Measurements from ENCODE around the gene CACNA1B.
A peak's percentile ranks its signal among the peaks of the same experiment; 100 is the strongest.

The CACNA1B gene

DNA sequence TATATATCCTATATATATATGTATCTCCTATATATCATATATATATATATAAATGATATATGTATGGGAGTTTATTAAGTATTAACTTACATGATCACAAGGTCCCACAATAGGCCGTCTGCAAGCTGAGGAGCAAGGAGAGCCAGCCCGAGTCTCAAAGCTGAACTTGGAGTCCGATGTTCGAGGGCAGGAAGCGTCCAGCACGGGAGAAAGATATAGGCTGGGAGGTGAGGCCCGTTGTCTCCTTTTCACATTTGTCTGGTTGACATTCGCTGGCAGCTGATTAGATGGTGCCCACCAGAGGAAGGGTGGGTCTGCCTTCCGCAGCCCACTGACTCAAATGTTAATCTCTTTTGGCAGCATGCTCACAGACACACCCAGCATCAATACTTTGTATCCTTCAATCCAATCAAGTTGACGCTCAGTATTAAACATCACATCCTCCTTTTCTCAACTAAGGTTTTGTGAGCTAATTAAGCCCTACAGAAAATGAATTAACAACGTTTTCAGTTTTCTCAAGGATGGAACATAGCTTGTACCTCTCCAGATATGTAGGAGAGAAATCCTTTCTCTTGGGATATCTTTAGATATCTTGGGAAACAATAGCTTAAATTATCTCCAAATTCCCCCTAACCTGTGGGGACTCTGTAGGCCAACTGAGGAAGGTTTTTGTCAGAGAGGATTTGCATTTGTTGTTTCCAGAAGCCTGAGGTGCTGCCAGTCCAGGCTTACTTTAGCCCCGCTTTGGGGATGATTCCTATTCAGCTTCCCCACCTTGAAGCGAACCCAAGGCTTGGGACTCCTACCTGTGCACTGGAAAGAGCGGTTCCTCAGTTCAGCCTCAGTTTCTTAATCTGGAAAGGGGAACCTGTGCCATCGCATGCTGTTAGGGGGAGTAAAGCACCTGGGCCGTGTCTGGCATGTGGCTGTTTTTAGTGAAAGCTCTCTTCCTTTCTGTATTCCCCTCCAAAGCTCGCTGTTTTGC, 163.2 kb downstream of the CACNA1B start:
- no peak for DNase-seq (ENCODE audit: low spot score)

DNA sequence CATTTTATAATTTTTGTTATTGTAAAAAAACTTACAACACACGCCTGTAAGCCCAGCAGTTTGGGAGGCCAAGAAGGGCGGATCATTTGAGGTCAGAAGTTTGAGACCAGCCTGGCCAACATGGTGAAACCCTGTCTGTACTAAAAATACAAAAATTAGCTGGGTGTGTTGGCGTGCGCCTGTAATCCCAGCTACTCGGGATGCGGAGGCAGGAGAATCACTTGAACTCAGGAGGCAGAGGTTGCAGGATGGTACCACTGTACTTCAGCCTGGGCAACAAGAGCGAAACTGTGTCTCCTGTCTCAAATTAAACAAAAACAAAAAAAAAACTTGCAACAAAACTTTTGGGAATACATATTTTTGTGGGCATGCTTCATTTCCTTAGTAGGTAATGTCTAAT, 164.6 kb downstream of the CACNA1B start:
- no peak for DNase-seq (ENCODE audit: low spot score)

DNA sequence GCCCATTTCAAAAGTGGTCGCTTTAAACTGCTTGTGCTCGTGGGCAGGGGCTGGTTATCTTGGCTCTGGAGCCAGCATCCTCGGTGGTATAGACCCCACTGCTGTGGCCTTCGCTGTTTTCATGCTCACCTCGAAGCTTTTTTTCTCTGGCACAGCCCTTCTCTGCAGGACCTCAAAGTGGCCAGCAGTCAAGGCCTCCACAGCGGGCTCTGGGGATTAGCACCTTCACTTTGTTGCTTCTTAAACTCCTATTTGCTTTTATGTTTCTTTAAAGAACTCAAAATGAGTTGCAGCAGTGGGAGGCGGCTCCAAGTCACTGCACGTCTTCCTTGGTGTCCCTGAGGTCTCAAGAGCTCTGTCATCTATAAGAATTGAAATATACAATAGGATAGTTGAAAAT, 165.1 kb downstream of the CACNA1B start:
- DNase-seq (ENCODE audit: low spot score): no peak

DNA sequence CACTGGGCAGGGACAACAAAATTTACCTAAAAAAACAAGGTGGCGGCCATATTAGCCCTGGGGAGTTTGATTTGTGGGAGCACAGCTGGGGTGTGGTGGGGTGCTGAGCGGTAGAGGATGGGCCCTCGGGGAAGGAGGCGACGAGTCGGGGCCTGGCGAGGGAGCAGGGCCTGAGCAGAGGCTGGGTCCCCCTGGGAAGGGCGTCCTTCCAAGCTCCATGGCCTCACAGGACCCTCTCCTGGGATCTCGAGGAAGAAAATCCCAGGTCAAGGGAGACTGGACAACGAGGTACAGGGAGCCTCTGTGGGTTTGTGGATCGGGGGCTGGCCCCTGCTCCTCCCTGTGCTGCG, 165.5 kb downstream of the CACNA1B start:
- DNase-seq (ENCODE audit: low spot score): no peak

DNA sequence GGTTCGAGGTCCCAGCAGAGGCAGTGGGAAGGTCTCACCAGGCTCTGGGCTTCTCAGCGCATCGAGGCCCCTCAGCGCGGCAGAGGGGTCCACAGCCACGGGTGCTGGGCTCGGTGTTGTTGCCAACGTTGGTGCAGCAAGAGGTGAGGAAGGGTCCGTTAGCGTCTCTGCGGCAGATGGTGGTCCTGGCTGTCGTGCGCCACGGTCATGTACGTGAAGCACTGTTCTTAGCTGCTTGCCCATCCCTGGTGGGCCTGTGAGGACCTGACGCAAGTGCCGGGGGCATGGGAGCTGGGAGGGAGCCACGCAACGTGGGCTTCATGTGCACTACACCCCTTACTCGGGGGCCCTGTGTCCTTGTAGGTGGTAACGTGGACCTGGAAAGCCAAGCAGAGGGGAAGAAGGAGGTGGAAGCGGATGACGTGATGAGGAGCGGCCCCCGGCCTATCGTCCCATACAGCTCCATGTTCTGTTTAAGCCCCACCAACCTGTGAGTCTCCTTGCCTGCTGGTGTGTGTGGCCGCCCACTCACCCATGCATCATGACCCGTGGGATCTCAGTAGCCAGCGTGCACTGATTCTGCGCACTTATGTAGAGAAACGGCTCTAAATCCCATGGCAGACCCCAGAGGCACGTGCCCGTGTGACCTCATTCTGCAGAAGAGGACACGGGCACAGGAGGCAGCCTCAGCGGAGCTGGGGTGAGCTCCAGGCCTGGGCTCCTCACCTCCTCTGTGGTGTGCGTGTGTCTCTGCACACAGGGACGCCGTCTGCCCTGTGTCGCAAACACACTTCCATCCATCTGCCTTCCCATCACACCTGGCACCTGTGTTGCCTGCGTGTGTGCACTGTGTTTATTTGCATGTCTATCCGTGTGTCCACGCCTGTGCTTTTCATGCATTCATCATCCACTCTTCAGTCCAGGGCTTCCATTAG, 166.1 kb downstream of the CACNA1B start:
- no peak for DNase-seq (ENCODE audit: low spot score)

DNA sequence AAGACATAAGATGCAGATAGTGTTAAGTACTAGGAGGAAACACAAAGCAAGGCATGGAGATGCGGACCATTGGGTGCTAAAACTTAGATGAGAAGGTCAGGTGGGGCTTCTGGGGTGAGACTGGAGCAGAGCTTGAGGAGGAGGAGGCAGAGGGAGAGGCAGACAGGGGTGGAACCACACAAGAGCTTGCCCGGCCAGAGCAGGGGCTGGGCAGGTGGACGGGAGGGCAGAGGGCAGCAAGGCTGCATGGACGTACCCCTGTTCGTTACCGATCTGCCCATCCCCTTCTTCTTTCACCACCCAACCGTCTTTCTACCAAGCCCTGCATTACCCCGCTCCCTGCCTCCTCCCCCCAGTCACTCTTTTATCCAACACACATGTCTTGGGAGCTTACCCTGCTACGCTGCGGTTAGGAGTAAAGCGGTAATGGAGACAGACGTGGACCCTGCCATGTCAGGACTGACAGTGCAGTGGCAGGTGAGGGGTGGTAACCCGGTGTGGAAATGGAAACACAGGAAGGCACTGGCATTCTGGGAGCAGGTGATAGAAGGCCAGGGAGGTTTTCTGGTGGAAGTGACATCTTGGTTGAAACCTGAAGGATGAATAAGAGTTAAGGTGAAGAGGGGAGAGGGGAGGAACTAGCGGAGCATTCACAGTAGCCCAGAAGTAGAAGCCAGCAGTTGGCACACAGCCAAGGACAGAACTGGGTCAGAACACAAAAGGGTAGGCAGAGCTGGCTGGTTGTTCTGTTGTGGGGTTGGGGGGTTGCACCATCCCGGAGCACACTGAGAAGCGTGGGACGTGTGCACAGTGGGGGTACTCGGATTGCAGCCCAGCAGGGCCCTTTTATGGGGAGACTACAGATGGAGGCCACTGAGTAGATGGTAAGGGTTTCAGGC, 167.2 kb downstream of the CACNA1B start:
- DNase-seq (ENCODE audit: low spot score): peak; percentile 81

DNA sequence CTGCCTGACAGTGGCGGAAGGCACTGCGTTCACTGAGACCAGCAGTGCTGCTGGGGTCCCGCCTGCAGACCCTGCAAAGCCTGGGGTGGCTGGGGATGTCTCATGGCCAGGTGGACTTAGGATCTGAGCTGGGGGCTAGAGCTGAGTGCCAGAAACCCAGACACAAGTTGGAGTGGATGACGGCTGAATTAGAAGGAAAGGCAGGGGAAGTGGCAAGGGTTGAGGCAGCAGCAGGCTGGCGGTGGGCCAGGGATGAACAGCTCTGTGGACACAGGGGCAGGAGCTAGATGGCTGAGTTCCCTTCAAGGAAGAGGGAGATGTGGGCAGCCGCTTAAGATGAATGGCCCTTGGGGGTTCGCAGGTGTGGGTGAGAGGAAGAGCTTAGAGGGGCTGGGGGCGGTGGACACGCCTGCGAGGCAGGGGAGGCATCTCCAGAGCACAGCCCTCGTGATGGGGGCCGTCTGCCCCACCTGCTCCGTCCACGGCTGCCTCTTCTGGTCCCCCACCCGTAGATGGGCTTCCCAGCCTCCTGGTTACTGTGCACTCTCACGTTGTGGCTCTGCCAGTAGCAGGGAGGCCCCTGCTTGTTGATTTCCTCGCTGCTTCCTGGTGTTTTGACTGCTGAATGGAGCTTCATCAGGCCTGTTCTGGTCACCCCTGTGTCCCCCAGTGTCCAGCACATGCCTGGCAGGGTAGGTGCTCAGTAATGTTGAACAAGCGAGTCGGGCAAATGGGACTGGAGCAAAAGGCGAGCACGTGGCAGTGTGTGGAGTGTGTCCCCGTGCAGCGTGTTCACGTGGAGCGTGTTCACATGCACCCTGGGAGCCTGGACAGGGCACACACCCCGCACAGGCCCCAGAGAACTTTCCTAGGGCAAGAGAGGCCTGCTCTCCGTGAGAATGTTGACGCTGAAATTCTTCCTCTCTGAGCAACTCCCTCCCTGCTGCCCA, 168.2 kb downstream of the CACNA1B start:
- no peak for DNase-seq (ENCODE audit: low spot score)

DNA sequence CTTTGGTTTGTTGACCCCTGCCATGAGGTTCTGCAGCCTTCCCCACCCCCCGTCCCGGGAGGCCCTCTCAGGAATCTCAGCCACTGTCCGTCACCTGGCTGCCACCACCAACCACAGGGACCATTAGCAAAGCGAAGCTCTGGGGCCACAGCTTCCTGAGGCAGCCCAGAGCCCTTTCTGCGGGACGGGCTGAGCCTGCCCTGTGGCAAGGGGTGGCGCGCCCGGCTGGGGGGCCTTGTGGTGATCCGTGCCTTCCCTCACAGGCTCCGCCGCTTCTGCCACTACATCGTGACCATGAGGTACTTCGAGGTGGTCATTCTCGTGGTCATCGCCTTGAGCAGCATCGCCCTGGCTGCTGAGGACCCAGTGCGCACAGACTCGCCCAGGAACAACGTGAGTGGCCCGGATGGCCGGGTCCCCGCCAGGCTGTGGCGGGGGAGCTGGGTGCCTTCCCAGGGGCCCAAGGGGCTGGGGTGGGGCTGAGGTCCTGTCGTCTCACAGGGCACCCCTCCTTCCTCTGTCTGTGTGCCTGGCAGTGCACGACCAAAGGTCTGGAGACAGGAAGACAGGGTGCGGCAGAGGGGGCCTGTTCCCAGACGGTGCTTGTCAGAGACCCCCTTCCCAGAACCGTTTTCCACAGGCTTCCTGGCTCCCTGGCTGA, 169.2 kb downstream of the CACNA1B start:
- no peak for DNase-seq (ENCODE audit: low spot score)

DNA sequence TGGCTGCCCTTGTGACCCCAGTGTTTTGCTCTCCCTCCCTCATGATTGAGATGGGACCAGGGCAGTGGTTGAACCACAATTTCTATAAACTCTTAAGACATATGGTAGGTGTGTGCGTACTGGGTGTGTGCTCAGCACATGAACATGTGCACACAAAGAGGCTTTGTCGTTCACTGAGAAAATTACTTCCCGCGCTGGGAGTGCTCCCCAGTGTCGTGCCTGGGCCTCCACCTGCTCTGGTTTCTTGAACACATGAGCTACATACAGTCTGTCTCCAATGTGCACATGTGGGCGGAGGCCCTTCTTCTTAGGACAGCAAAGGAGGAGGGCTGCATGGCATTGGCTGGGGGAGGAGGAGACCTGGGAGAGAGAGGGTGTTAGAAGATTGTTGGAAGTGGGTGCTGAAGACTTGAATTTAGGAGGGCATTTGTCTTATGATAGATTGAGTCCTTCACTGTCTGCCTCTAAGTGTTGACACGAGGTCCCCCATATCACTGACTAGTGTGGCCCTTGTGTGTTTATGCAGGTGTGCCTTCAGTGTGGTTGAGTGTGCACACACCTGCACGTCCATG, 170.0 kb downstream of the CACNA1B start:
- no peak for DNase-seq (ENCODE audit: low spot score)

DNA sequence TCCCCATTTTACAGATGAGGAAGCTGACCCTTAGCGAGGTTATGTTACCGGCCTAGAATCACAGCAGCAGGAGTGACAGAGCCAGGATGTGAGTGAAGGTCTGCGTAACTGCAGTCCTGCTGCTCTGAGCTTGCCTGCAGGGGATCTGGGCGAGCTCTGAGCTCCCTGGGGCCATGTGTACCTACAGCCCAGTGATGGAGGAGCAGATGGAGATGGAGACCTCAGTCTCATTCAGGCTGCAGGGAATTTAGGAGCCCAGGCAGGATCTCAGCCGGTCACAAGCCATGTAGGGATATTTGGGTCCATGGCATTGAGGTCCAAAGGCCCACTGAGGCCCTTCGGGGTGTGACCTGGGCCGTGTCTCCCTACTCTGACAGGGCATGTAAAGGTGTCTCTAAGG, 170.6 kb downstream of the CACNA1B start:
- no peak for DNase-seq (ENCODE audit: low spot score)

DNA sequence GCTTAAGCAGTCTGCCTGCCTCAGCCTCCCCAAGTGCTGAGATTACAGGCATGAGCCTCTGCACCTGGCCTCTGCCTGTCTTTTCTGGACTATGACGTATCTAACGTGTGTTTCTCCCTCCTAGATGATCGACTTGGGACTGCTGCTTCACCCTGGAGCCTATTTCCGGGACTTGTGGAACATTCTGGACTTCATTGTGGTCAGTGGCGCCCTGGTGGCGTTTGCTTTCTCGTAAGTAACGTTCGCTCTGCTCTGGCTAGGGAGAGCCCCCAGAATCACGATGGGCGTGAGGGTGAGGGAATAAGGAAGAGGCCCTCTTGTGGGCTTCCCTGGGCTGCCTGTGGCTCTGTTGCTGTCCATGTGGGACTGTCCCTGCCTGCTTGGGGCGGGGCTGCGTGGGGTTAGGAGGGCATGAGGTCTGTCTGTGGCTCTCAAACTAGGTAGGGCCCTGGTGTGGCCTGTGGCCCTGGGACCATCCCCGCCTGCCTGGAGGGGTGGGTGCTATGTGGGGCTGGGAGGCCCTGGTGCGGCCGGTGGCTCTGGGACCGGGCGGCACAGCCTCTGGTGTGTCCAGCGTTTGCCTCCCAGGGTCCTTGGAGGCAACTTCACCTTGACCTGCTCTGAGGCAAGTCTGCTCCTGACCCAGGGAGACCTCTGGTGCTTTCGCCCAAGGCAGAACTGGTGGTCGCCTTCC, 171.7 kb downstream of the CACNA1B start:
- no peak for DNase-seq (ENCODE audit: low spot score)

DNA sequence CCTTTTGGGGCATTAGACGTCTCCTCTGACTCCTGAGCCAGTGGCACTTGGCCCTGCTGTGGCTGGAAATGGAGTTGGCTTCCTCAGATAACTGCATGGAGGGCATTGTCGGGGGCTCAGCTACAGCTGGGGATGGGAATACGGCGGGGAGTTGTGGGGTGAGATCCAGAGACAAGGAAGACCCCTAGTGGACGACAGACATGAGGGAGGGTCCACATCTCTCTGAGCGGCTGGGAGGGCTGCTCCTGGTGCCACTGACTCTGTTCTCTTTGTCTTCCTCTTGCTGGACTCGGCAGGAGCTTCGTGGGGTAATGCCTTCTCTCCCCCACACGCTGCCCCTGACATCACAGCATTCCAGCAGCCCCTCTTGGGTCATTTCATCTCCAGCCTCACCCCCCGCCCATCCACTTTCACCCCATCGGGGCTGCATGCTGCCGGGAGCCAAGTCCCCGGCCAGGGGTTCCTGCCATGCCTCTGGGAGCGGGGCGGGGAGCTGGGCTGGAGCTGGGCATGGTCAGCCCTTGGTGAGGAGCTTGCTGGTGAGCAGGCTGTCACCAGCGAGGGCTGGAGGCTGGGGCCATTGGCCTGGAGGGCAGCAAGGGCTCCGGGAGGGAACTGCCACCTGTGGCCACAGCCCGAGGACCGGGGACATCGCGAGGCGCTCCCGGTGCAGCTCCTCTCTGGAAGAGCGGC, 172.3 kb downstream of the CACNA1B start:
- no peak for DNase-seq (ENCODE audit: low spot score)

DNA sequence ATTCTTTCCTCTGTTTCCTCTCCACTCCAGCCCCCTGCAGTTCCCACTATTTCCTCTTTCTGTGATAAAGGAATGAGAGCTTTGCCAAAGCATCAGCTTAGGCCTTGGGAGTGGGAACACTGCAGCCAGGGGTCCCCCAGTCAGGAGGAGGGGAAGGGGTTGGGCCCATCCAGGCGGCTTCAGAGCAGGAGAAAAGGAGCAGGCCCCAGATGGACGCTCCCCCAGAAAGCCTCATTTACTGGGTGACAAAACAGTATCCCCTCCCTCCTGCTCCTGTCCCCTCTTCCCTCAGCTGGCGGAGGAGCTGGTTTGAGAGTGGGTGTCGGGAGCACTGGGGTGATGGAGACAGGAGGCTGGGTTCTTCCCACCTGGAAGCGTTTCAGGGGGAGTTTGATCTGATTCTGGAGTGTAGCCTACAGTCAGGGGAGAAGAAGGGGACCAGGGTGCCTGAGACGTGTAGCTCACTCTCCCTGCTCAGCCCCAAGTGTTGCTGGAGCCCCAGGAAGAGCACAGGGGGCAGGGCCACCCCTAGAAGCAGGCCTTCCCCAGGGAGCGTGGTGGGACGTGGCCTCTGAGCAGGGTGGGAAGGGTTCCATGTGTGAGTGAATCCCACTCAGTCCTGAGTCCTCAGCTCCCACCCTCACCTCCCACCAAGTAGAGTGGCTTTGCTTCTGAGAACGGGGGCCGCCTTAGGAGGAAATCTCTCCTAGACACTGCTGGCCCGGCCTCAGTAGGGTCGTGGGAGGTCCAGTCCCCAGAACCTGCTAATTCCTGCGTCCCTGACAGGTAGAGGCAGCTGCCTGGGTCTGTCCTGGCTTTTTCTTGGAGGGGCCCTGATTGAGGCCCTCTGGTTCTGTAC, 173.1 kb downstream of the CACNA1B start:
- no peak for DNase-seq (ENCODE audit: low spot score)

DNA sequence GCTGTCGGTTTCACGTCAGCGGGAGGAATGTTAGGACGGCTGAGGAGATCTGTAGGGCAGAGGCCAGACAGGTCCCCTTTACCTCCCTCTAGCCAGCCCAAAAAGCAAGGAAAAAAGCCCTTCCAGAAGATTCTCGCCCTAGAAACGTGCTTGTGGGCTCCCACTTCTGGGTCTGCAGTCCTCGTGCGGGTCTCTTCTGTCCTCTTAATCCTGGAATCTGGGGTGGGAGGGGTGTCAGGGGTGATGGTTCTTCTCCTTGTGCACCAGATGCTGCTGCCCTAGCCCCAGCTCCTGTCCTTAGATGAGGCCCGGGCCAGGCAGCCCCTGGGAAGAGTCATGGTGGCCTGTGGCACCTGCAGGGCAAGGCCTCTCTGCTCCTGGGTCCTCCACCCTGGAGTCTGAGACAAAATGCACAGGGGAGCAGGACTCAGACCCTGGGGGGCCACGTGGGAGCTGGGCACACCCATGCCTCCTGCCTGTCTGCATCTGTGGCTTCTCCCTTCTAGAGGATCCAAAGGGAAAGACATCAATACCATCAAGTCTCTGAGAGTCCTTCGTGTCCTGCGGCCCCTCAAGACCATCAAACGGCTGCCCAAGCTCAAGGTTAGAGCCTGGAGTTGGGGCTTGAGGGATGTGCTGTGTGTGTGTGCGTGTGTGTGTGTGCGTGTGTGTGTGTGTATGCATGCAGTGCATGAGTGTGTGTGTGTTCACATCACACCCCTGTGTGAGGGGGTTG, 174.2 kb downstream of the CACNA1B start:
- no peak for DNase-seq (ENCODE audit: low spot score)

DNA sequence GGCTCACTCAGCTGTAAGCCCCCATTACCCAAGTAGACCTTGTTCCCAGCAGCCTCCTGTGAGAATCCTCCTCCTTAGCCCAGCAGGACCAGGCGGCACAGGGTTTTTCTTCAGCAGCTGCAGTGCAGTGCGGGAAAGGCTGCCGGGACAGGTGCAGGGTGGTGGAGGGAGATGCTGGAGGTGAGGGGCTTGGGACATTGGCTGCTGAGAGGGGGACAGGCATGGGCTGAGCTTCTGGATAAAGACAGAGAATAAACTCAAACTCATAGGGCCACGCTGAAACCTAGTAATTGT, 174.7 kb downstream of the CACNA1B start:
- no peak for DNase-seq (ENCODE audit: low spot score)

DNA sequence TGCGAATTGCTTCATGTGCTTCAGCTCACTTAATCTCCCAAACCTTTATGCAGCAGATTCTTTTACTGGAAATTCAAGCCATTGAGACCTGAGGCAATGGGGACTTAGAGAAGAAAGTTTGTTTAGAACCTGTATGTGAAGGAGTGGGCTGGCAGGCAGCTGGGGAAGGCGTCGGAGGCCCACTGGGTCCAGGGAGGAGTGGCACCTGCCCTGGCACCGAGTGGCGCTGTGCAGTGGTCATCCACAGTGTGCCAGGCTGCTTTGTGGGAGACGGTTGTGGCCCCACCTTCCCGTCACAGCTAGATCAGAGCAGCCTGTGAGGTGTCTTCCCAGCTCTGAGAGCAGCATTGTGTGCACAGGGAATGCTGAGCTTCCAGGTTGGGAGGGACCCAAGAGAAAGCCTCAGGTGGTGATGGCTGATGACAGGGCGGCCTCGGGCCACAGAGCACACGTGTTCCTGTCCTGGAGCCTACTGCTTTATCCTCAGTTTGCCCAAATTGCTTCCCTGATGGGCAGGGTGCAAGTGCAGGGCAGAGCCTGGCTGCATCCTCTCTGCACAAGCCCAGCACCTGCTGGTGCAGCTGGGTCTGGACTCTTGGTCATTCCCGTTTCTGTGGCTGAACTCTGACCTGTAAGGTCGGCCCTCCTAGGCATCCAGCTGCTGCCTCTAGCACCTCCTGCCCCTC, 175.2 kb downstream of the CACNA1B start:
- no peak for DNase-seq (ENCODE audit: low spot score)
